ENCODE measurements around the gene GRM1. TPM values are rescaled to one million over a fixed set of nuclear protein-coding genes. Genes with fewer than 3 reads are reported as not detected.
A peak's percentile ranks its signal among the peaks of the same experiment; 100 is the strongest.

GRM1 gene
- total and polyA plus RNA-seq, 2 donors (not counting 1 experiment from before 2014, with no cell fraction given), result 0.17 TPM; not detected in 1

- H2AFZ ChIP-seq (ENCODE audit: low read length), result no peak overlapping the region
- no peak overlapping the region for H3K4me3 ChIP-seq (replicated peaks in 1 of 4; ENCODE audit: control extremely low read depth in 1 of 4, insufficient read depth in 1 of 4, low read depth in 3 of 4, low read length in 4 of 4)
- no peaks in the 10 kb centered on the region for H3K9me3 ChIP-seq (ENCODE audit: control insufficient read depth, insufficient read depth, low read depth, low read length)
- no peaks in the 10 kb centered on the region for H3K4me1 ChIP-seq (ENCODE audit: control insufficient read depth, extremely low read depth, insufficient read depth, low read length)
- peak in 1 of 2 donors; percentile 77 for DNase-seq (ENCODE audit: low read depth in 2 of 2)
- H3K36me3 ChIP-seq (ENCODE audit: control insufficient read depth, insufficient read depth, low read length), result no peaks in the 10 kb centered on the region
- H3K4me2 ChIP-seq (ENCODE audit: extremely low read depth, insufficient read depth, low read length), result no peak overlapping the region
- no peak overlapping the region for H3K27ac ChIP-seq (ENCODE audit: insufficient read depth, low read length)
- no peaks in the 10 kb centered on the region for H4K20me1 ChIP-seq (ENCODE audit: control insufficient read depth, extremely low read depth, insufficient read depth, low read length)
- H3K9ac ChIP-seq (ENCODE audit: insufficient read depth, low read length), result no peak overlapping the region
- no peak for TF ChIP-seq EZH2 (IDR thresholded peaks at IDR 0.05; ENCODE audit: low read length, missing control alignments)
- TF ChIP-seq CTCF (conservative IDR thresholded peaks at IDR 0.05 in 1 of 2, IDR thresholded peaks at IDR 0.05 in 1 of 2; ENCODE audit: low read depth in 1 of 2, low read length in 2 of 2), result no peak
- no peaks in the 10 kb centered on the region for H3K79me2 ChIP-seq (ENCODE audit: control insufficient read depth, insufficient read depth, low read length)
- H3K27me3 ChIP-seq (ENCODE audit: control insufficient read depth, insufficient read depth, low read length), result no peaks in the 10 kb centered on the region
These were observed 307.3 kb downstream of the GRM1 start for GRCh38 chr6:146336191-146336590.

- Histone ChIP-seq H3K27ac (ENCODE audit: insufficient read depth, low read length) (no peak overlapping the region), H3K27me3 (ENCODE audit: control insufficient read depth, insufficient read depth, low read length) (no peaks in the 10 kb centered on the region), H3K4me1 (ENCODE audit: control insufficient read depth, extremely low read depth, insufficient read depth, low read length) (no peaks in the 10 kb centered on the region), H3K9ac (ENCODE audit: insufficient read depth, low read length) (no peak overlapping the region), H3K36me3 (ENCODE audit: control insufficient read depth, insufficient read depth, low read length) (no peaks in the 10 kb centered on the region), H3K4me3 (replicated peaks in 1 of 4; ENCODE audit: control extremely low read depth in 1 of 4, insufficient read depth in 1 of 4, low read depth in 3 of 4, low read length in 4 of 4) (no peak overlapping the region), H3K79me2 (ENCODE audit: control insufficient read depth, insufficient read depth, low read length) (no peaks in the 10 kb centered on the region), H3K9me3 (ENCODE audit: control insufficient read depth, insufficient read depth, low read depth, low read length) (no peaks in the 10 kb centered on the region), H3K4me2 (ENCODE audit: extremely low read depth, insufficient read depth, low read length) (no peak overlapping the region), H2AFZ (ENCODE audit: low read length) (no peak overlapping the region), H4K20me1 (ENCODE audit: control insufficient read depth, extremely low read depth, insufficient read depth, low read length) (no peaks in the 10 kb centered on the region)
- TF ChIP-seq CTCF (conservative IDR thresholded peaks at IDR 0.05 in 1 of 2, IDR thresholded peaks at IDR 0.05 in 1 of 2; ENCODE audit: low read depth in 1 of 2, low read length in 2 of 2), result no peak
- TF ChIP-seq EZH2 (IDR thresholded peaks at IDR 0.05; ENCODE audit: low read length, missing control alignments), result no peak
- DNase-seq (ENCODE audit: low read depth in 2 of 2), result peak in 1 of 2 donors; percentile 18
These were observed 308.5 kb downstream of the GRM1 start for GRCh38 chr6:146337376-146337775.

- no peaks in the 10 kb centered on the region for H3K36me3 ChIP-seq (ENCODE audit: control insufficient read depth, insufficient read depth, low read length)
- H3K27me3 ChIP-seq (ENCODE audit: control insufficient read depth, insufficient read depth, low read length), result no peaks in the 10 kb centered on the region
- no peak overlapping the region for H2AFZ ChIP-seq (ENCODE audit: low read length)
- H3K9me3 ChIP-seq (ENCODE audit: control insufficient read depth, insufficient read depth, low read depth, low read length), result no peaks in the 10 kb centered on the region
- no peaks in the 10 kb centered on the region for H4K20me1 ChIP-seq (ENCODE audit: control insufficient read depth, extremely low read depth, insufficient read depth, low read length)
- H3K4me1 ChIP-seq (ENCODE audit: control insufficient read depth, extremely low read depth, insufficient read depth, low read length), result no peaks in the 10 kb centered on the region
- no peak overlapping the region for H3K9ac ChIP-seq (ENCODE audit: insufficient read depth, low read length)
- peak in 1 of 2 donors; percentile 83 for DNase-seq (ENCODE audit: low read depth in 2 of 2)
- TF ChIP-seq EZH2 (IDR thresholded peaks at IDR 0.05; ENCODE audit: low read length, missing control alignments), result no peak
- no peak for TF ChIP-seq CTCF (conservative IDR thresholded peaks at IDR 0.05 in 1 of 2, IDR thresholded peaks at IDR 0.05 in 1 of 2; ENCODE audit: low read depth in 1 of 2, low read length in 2 of 2)
- H3K79me2 ChIP-seq (ENCODE audit: control insufficient read depth, insufficient read depth, low read length), result no peaks in the 10 kb centered on the region
- no peak overlapping the region for H3K4me3 ChIP-seq (replicated peaks in 1 of 4; ENCODE audit: control extremely low read depth in 1 of 4, insufficient read depth in 1 of 4, low read depth in 3 of 4, low read length in 4 of 4)
- no peak overlapping the region for H3K4me2 ChIP-seq (ENCODE audit: extremely low read depth, insufficient read depth, low read length)
- no peak overlapping the region for H3K27ac ChIP-seq (ENCODE audit: insufficient read depth, low read length)
These were observed 310.9 kb downstream of the GRM1 start for GRCh38 chr6:146339716-146340115.
